HEK293 (cell line): Measurements from ENCODE around the gene ROR2.

Source experiments
- GLI4 ChIP-seq: fragments of 450-650 bp; formaldehyde crosslinking; IDR thresholded peaks from 2 replicates; pipeline ENCODE4 v1.5.1; 2016; ENCODE audit warnings: missing biosample characterization, missing genetic modification characterization
- HOXC10 ChIP-seq: sonication (generic); formaldehyde crosslinking; IDR thresholded peaks from 2 replicates; pipeline ENCODE4 v1.8.1; 2023; ENCODE audit warnings: mild to moderate bottlenecking, missing genetic modification reagents
- SALL2 ChIP-seq: fragments of 450-650 bp; formaldehyde crosslinking; IDR thresholded peaks from 2 replicates; pipeline ENCODE4 v1.5.0; 2017; ENCODE audit warnings: missing biosample characterization, mild to moderate bottlenecking, missing genetic modification characterization, borderline replicate concordance
- SP2 ChIP-seq: fragments of 450-650 bp; formaldehyde crosslinking; IDR thresholded peaks from 2 replicates; pipeline ENCODE4 v1.5.1; 2016; ENCODE audit warnings: missing biosample characterization, missing genetic modification characterization
- ZBTB17 ChIP-seq: fragments of 450-650 bp; formaldehyde crosslinking; IDR thresholded peaks from 2 replicates; pipeline ENCODE4 v1.5.1; 2016; ENCODE audit warnings: missing biosample characterization, missing genetic modification characterization
- ZBTB8A ChIP-seq: fragments of 450-650 bp; formaldehyde crosslinking; IDR thresholded peaks from 2 replicates; pipeline ENCODE4 v1.5.1; 2016; ENCODE audit warnings: missing biosample characterization, missing genetic modification characterization
- ZFP37 ChIP-seq: fragments of 450-650 bp; formaldehyde crosslinking; IDR thresholded peaks from 2 replicates; pipeline ENCODE4 v1.5.1; 2016; ENCODE audit warnings: missing biosample characterization, missing genetic modification characterization
- ZFP69B ChIP-seq: fragments of 450-650 bp; formaldehyde crosslinking; IDR thresholded peaks from 2 replicates; pipeline ENCODE4 v1.5.1; 2016; ENCODE audit warnings: missing biosample characterization, missing genetic modification characterization
- ZNF174 ChIP-seq: fragments of 450-650 bp; formaldehyde crosslinking; IDR thresholded peaks from 2 replicates; pipeline ENCODE4 v1.5.0; 2017; ENCODE audit warnings: missing biosample characterization, mild to moderate bottlenecking, missing genetic modification characterization
- ZNF202 ChIP-seq: fragments of 450-650 bp; formaldehyde crosslinking; IDR thresholded peaks from 2 replicates; pipeline ENCODE4 v1.5.1; 2016; ENCODE audit warnings: missing biosample characterization, missing genetic modification characterization, borderline replicate concordance
- ZNF350 ChIP-seq: fragments of 450-650 bp; formaldehyde crosslinking; IDR thresholded peaks from 2 replicates; pipeline ENCODE4 v1.5.0; 2017; ENCODE audit warnings: missing biosample characterization, mild to moderate bottlenecking, missing genetic modification characterization
- ZNF37A ChIP-seq: fragments of 450-650 bp; IDR thresholded peaks from 2 replicates; pipeline ENCODE4 v1.5.1; 2018; ENCODE audit warnings: missing biosample characterization, missing genetic modification characterization
- ZNF426 ChIP-seq: fragments of 450-650 bp; formaldehyde crosslinking; IDR thresholded peaks from 2 replicates; pipeline ENCODE4 v1.5.1; 2017; ENCODE audit warnings: missing biosample characterization, missing genetic modification characterization, mild to moderate bottlenecking, inconsistent platforms, moderate library complexity
- ZNF433 ChIP-seq: fragments of 450-650 bp; formaldehyde crosslinking; IDR thresholded peaks from 2 replicates; pipeline ENCODE4 v1.5.1; 2016; ENCODE audit warnings: missing biosample characterization, missing genetic modification characterization, low read depth
- ZNF510 ChIP-seq: fragments of 450-650 bp; formaldehyde crosslinking; IDR thresholded peaks from 2 replicates; pipeline ENCODE4 v1.5.1; 2018; ENCODE audit warnings: mild to moderate bottlenecking, missing genetic modification characterization, missing biosample characterization; ENCODE audit not compliant: insufficient replicate concordance
- ZNF558 ChIP-seq: fragments of 450-650 bp; formaldehyde crosslinking; IDR thresholded peaks from 2 replicates; pipeline ENCODE4 v1.5.1; 2016; ENCODE audit warnings: missing biosample characterization, missing genetic modification characterization
- ZNF600 ChIP-seq: fragments of 450-650 bp; formaldehyde crosslinking; IDR thresholded peaks from 2 replicates; pipeline ENCODE4 v1.5.1; 2016; ENCODE audit warnings: missing biosample characterization, missing genetic modification characterization
- ZNF623 ChIP-seq: fragments of 450-650 bp; formaldehyde crosslinking; IDR thresholded peaks from 2 replicates; pipeline ENCODE4 v1.5.1; 2016; ENCODE audit warnings: missing biosample characterization, missing genetic modification characterization
- ZNF660 ChIP-seq: fragments of 450-650 bp; IDR thresholded peaks from 2 replicates; pipeline ENCODE4 v1.5.1; 2018; ENCODE audit warnings: missing biosample characterization, mild to moderate bottlenecking, missing genetic modification characterization
- ZNF791 ChIP-seq: fragments of 450-650 bp; formaldehyde crosslinking; IDR thresholded peaks from 2 replicates; pipeline ENCODE4 v1.5.1; 2016; ENCODE audit warnings: missing biosample characterization, missing genetic modification characterization
- ZNF830 ChIP-seq: fragments of 450-650 bp; IDR thresholded peaks from 2 replicates; pipeline ENCODE4 v1.5.0; 2018; ENCODE audit warnings: missing biosample characterization, missing genetic modification characterization, low read depth, mild to moderate bottlenecking, moderate library complexity
- ZSCAN23 ChIP-seq: fragments of 450-650 bp; formaldehyde crosslinking; IDR thresholded peaks from 2 replicates; pipeline ENCODE4 v1.5.1; 2016; ENCODE audit warnings: missing biosample characterization, missing genetic modification characterization
- TF ChIP-seq, protein P1 (sequence below): fragments of 450-650 bp; formaldehyde crosslinking; IDR thresholded peaks from 2 replicates; pipeline ENCODE4 v1.5.1; 2016; ENCODE audit warnings: missing biosample characterization, missing genetic modification characterization
- TF ChIP-seq, protein P2 (sequence below): fragments of 450-650 bp; formaldehyde crosslinking; IDR thresholded peaks from 2 replicates; pipeline ENCODE4 v1.5.1; 2016; ENCODE audit warnings: missing biosample characterization, missing genetic modification characterization
- TF ChIP-seq, protein P3 (sequence below): fragments of 450-650 bp; formaldehyde crosslinking; IDR thresholded peaks from 2 replicates; pipeline ENCODE4 v1.5.1; 2017; ENCODE audit warnings: missing biosample characterization, missing genetic modification characterization
- TF ChIP-seq, protein P4 (sequence below): fragments of 450-650 bp; formaldehyde crosslinking; IDR thresholded peaks from 2 replicates; pipeline ENCODE4 v1.5.1; 2016; ENCODE audit warnings: missing biosample characterization, missing genetic modification characterization
- TF ChIP-seq, protein P5 (sequence below): fragments of 450-650 bp; formaldehyde crosslinking; IDR thresholded peaks from 2 replicates; pipeline ENCODE4 v1.5.1; 2016; ENCODE audit warnings: missing biosample characterization, missing genetic modification characterization
- TF ChIP-seq, protein P6 (sequence below): fragments of 450-650 bp; formaldehyde crosslinking; IDR thresholded peaks from 2 replicates; pipeline ENCODE4 v1.5.1; 2016; ENCODE audit warnings: missing biosample characterization, missing genetic modification characterization, low read depth

Gene ROR2

DNA sequence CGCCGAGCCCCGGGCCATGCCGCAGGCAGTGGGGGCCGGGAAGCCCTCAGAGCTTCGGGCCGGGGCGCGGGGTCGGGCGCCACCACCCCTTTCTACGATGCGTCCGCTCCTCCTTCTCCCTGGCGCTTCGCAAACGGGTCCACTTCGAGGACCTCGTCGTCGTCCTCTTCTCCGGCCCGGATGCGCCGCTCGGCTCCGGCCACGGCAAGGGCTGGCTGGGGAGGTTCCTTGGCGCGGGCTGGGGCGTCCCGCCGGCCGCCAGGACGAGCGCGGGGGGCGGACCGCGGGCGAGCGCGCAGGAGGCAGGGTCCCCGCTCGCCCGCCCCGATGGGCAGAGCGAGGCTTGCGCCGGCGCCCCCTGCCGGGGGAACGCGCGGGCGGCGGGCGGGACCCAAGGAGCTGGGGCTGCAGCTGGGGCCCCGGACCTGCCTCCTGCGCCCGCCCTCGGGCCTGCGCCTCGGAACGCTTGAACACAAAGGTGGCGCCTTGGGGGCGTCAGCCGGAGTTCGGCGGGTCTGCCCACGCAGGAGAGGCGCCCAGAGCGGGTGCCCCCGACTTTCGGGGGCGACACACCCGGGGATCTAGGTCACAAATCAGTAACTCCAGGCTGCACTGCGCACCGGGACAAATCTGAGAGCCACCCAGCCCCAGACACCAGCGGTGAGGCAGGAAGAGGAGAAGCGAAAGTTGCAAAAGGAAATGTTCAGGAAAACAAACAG is at the start of gene ROR2 (continued):
- TF ChIP-seq, protein P1, sequence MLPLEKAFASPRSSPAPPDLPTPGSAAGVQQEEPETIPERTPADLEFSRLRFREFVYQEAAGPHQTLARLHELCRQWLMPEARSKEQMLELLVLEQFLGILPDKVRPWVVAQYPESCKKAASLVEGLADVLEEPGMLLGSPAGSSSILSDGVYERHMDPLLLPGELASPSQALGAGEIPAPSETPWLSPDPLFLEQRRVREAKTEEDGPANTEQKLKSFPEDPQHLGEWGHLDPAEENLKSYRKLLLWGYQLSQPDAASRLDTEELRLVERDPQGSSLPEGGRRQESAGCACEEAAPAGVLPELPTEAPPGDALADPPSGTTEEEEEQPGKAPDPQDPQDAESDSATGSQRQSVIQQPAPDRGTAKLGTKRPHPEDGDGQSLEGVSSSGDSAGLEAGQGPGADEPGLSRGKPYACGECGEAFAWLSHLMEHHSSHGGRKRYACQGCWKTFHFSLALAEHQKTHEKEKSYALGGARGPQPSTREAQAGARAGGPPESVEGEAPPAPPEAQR (tag by site-specific recombination), result no peak
- TF ChIP-seq, protein P2, sequence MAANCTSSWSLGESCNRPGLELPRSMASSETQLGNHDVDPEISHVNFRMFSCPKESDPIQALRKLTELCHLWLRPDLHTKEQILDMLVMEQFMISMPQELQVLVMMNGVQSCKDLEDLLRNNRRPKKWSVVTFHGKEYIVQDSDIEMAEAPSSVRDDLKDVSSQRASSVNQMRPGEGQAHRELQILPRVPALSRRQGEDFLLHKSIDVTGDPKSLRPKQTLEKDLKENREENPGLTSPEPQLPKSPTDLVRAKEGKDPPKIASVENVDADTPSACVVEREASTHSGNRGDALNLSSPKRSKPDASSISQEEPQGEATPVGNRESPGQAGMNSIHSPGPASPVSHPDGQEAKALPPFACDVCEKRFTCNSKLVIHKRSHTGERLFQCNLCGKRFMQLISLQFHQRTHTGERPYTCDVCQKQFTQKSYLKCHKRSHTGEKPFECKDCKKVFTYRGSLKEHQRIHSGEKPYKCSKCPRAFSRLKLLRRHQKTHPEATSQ (tag by site-specific recombination), result no peak
- TF ChIP-seq, protein P3, sequence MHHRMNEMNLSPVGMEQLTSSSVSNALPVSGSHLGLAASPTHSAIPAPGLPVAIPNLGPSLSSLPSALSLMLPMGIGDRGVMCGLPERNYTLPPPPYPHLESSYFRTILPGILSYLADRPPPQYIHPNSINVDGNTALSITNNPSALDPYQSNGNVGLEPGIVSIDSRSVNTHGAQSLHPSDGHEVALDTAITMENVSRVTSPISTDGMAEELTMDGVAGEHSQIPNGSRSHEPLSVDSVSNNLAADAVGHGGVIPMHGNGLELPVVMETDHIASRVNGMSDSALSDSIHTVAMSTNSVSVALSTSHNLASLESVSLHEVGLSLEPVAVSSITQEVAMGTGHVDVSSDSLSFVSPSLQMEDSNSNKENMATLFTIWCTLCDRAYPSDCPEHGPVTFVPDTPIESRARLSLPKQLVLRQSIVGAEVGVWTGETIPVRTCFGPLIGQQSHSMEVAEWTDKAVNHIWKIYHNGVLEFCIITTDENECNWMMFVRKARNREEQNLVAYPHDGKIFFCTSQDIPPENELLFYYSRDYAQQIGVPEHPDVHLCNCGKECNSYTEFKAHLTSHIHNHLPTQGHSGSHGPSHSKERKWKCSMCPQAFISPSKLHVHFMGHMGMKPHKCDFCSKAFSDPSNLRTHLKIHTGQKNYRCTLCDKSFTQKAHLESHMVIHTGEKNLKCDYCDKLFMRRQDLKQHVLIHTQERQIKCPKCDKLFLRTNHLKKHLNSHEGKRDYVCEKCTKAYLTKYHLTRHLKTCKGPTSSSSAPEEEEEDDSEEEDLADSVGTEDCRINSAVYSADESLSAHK (tag by site-specific recombination), result no peak
- no peak for TF ChIP-seq ZFP69B (tag by site-specific recombination)
- TF ChIP-seq ZBTB17, result no peak
- peak; percentile 85 for TF ChIP-seq ZBTB8A
- TF ChIP-seq ZNF660 (tag by site-specific recombination), result peak; percentile 42; the same call in 1 of the 2 replicates
- no peak for TF ChIP-seq ZNF174 (tag by site-specific recombination)
- TF ChIP-seq, protein P4, sequence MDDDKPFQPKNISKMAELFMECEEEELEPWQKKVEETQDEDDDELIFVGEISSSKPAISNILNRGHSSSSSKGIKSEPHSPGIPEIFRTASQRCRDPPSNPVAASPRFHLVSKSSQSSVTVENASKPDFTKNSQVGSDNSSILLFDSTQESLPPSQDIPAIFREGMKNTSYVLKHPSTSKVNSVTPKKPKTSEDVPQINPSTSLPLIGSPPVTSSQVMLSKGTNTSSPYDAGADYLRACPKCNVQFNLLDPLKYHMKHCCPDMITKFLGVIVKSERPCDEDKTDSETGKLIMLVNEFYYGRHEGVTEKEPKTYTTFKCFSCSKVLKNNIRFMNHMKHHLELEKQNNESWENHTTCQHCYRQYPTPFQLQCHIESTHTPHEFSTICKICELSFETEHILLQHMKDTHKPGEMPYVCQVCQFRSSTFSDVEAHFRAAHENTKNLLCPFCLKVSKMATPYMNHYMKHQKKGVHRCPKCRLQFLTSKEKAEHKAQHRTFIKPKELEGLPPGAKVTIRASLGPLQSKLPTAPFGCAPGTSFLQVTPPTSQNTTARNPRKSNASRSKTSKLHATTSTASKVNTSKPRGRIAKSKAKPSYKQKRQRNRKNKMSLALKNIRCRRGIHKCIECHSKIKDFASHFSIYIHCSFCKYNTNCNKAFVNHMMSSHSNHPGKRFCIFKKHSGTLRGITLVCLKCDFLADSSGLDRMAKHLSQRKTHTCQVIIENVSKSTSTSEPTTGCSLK (tag by site-specific recombination), result no peak
- no peak for TF ChIP-seq ZNF510
- TF ChIP-seq, protein P5, sequence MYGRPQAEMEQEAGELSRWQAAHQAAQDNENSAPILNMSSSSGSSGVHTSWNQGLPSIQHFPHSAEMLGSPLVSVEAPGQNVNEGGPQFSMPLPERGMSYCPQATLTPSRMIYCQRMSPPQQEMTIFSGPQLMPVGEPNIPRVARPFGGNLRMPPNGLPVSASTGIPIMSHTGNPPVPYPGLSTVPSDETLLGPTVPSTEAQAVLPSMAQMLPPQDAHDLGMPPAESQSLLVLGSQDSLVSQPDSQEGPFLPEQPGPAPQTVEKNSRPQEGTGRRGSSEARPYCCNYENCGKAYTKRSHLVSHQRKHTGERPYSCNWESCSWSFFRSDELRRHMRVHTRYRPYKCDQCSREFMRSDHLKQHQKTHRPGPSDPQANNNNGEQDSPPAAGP (tag by site-specific recombination), result no peak
- no peak for TF ChIP-seq ZSCAN23 (tag by site-specific recombination)
- TF ChIP-seq GLI4, result no peak
- TF ChIP-seq ZNF350, result no peak
- no peak for TF ChIP-seq ZNF37A (tag by site-specific recombination)
- no peak for TF ChIP-seq ZNF433
- no peak for TF ChIP-seq ZNF623 (tag by site-specific recombination)
- TF ChIP-seq ZNF202 (tag by site-specific recombination), result no peak
- TF ChIP-seq ZNF600 (tag by site-specific recombination), result no peak
- no peak for TF ChIP-seq SALL2
- TF ChIP-seq HOXC10, result no peak
- TF ChIP-seq ZFP37 (tag by site-specific recombination), result no peak
- TF ChIP-seq SP2 (tag by site-specific recombination), result peak; percentile 44
- no peak for TF ChIP-seq ZNF426 (tag by site-specific recombination)
- no peak for TF ChIP-seq ZNF791
- TF ChIP-seq ZNF830, result no peak
- TF ChIP-seq ZNF558 (tag by site-specific recombination), result no peak
- TF ChIP-seq, protein P6, sequence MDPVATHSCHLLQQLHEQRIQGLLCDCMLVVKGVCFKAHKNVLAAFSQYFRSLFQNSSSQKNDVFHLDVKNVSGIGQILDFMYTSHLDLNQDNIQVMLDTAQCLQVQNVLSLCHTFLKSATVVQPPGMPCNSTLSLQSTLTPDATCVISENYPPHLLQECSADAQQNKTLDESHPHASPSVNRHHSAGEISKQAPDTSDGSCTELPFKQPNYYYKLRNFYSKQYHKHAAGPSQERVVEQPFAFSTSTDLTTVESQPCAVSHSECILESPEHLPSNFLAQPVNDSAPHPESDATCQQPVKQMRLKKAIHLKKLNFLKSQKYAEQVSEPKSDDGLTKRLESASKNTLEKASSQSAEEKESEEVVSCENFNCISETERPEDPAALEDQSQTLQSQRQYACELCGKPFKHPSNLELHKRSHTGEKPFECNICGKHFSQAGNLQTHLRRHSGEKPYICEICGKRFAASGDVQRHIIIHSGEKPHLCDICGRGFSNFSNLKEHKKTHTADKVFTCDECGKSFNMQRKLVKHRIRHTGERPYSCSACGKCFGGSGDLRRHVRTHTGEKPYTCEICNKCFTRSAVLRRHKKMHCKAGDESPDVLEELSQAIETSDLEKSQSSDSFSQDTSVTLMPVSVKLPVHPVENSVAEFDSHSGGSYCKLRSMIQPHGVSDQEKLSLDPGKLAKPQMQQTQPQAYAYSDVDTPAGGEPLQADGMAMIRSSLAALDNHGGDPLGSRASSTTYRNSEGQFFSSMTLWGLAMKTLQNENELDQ (tag by site-specific recombination), result no peak
